A673 (cell line): ENCODE data around the gene LCE3D. TPM values are rescaled to one million over a fixed set of nuclear protein-coding genes. Genes with fewer than 3 reads are reported as not detected.

Experiments used
- BruUV-seq: library from RNA; stranded (reverse); fragments of 400-500 nt; replicated peaks from 2 replicates; lab custom pipeline; 2021; lab: Mats Ljungman, UMichigan
- CTCF ChIA-PET: fragments of 300-600 bp; sonication (Branson Sonifier 250); formaldehyde crosslinking; loops from one replicate; lab custom pipeline; 2022; ENCODE audit warnings: antibody characterized with exemption; lab: Charles Lee
- POLR2A ChIA-PET: fragments of 300-600 bp; sonication (Branson Sonifier 250); formaldehyde crosslinking; loops from one replicate; lab custom pipeline; 2022; ENCODE audit warnings: antibody characterized with exemption; ENCODE audit not compliant: low non-redundant PET; lab: Charles Lee
- DNase-seq: peaks from one replicate; pipeline ENCODE4 v3.0.0-alpha.2; 2015; ENCODE audit warnings: low spot score
- H3K27ac ChIP-seq: fragments of 200-600 bp; sonication (generic); 2 replicates; pipeline ENCODE4 v1.5.1; 2016; ENCODE audit warnings: mixed run types, low read depth, mild to moderate bottlenecking, mixed read lengths, antibody characterized with exemption, low read length; ENCODE audit not compliant: poor library complexity, severe bottlenecking
- H3K27me3 ChIP-seq: fragments of 200-600 bp; sonication (generic); replicated peaks from 2 replicates; pipeline ENCODE4 v1.6.1; 2017; ENCODE audit warnings: mixed run types, low read depth, mild to moderate bottlenecking, mixed read lengths, antibody characterized with exemption, low read length; ENCODE audit not compliant: insufficient read depth, poor library complexity
- H3K36me3 ChIP-seq: fragments of 200-600 bp; sonication (generic); 2 replicates; pipeline ENCODE4 v1.6.1; 2016; ENCODE audit warnings: mixed run types, mild to moderate bottlenecking, mixed read lengths, antibody characterized with exemption, low read length; ENCODE audit not compliant: insufficient read depth, poor library complexity, severe bottlenecking
- H3K4me1 ChIP-seq: fragments of 200-600 bp; sonication (generic); 2 replicates; pipeline ENCODE4 v1.6.1; 2017; ENCODE audit warnings: mixed run types, mild to moderate bottlenecking, mixed read lengths, antibody characterized with exemption, low read length; ENCODE audit not compliant: insufficient read depth, poor library complexity, severe bottlenecking
- H3K4me3 ChIP-seq: fragments of 200-600 bp; sonication (generic); 2 replicates; pipeline ENCODE4 v1.5.1; 2016; ENCODE audit warnings: low read depth, mixed run types, mild to moderate bottlenecking, mixed read lengths, low read length; ENCODE audit not compliant: poor library complexity, severe bottlenecking
- H3K9me3 ChIP-seq: fragments of 200-600 bp; sonication (generic); 2 replicates; pipeline ENCODE4 v1.6.1; 2016; ENCODE audit warnings: mixed run types, low read depth, mild to moderate bottlenecking, mixed read lengths, antibody characterized with exemption, low read length; ENCODE audit not compliant: poor library complexity, severe bottlenecking
- CTCF ChIP-seq: fragments of 300-800, 200-600 bp; sonication (generic); conservative IDR thresholded peaks from 2 replicates; pipeline ENCODE4 v1.5.1; 2017; ENCODE audit warnings: low read depth, mild to moderate bottlenecking, antibody characterized with exemption, low read length, moderate library complexity, mixed read lengths
- EZH2 ChIP-seq: fragments of 200-600 bp; sonication (generic); IDR thresholded peaks from 2 replicates; pipeline ENCODE4 v1.6.1; 2017; ENCODE audit warnings: borderline replicate concordance, low read depth, mild to moderate bottlenecking, mixed read lengths, antibody characterized with exemption, low read length; ENCODE audit not compliant: poor library complexity, severe bottlenecking
- intact Hi-C: fragments of 100-400 bp; cut with micrococcal nuclease; formaldehyde crosslinking; loops from one replicate; pipeline ENCODE4 v1.10.0; 2022; ENCODE audit not compliant: unreplicated experiment
- total RNA-seq: library from RNA; stranded (reverse); gene quantifications from 2 replicates; pipeline ENCODE4 v1.2.3, GENCODE V29; 2021

LCE3D gene
- total RNA-seq, 1 experiment from 2014 or later, result not detected

- no peaks in the 10 kb centered on the region for H3K4me1 ChIP-seq
- H3K36me3 ChIP-seq, result no peaks in the 10 kb centered on the region
- POLR2A ChIA-PET, result no interaction called here
- H3K27ac ChIP-seq, result no peak within 1 kb of the TSS
- H3K9me3 ChIP-seq, result no peaks in the 10 kb centered on the region
- H3K27me3 ChIP-seq, result no peaks in the 10 kb centered on the region
- no TSS peak for BruUV-seq
- H3K4me3 ChIP-seq, result no peak within 1 kb of the TSS
- no peak for DNase-seq
- no peak for TF ChIP-seq CTCF
- no peak for TF ChIP-seq EZH2
- CTCF ChIA-PET, result no interaction called here
- intact Hi-C loops, result no loop called here
These were observed 19.6 kb upstream of the LCE3D start, which contains the start of gene LCE3C for GRCh38 chr1:152599934-152600333. TSS of gene LCE3C (plus strand) at chr1:152600234. CDS start at chr1:152600732, 498 bp downstream.

GRCh38 chr1:152596986-152597385 lies 16.7 kb upstream of the LCE3D start:
- H3K27me3 ChIP-seq, result no peaks in the 10 kb centered on the region
- BruUV-seq, result no TSS peak
- no peak overlapping the region for H3K4me3 ChIP-seq
- H3K9me3 ChIP-seq, result no peaks in the 10 kb centered on the region
- intact Hi-C loops, result no loop called here
- ChIA-PET POLR2A (no interaction called here), CTCF (no interaction called here)
- no peak overlapping the region for H3K27ac ChIP-seq
- TF ChIP-seq CTCF (no peak), EZH2 (no peak)
- no peaks in the 10 kb centered on the region for H3K36me3 ChIP-seq
- DNase-seq, result no peak
- H3K4me1 ChIP-seq, result no peaks in the 10 kb centered on the region

GRCh38 chr1:152585586-152585985 lies 5.3 kb upstream of the LCE3D start:
- H3K4me1 ChIP-seq, result no peaks in the 10 kb centered on the region
- POLR2A ChIA-PET, result no interaction called here
- peaks cover 6% of the 10 kb centered on the region for H3K27me3 ChIP-seq
- no peak for TF ChIP-seq EZH2
- TF ChIP-seq CTCF, result no peak
- CTCF ChIA-PET, result no interaction called here
- H3K4me3 ChIP-seq, result no peak overlapping the region
- no peaks in the 10 kb centered on the region for H3K9me3 ChIP-seq
- no peak overlapping the region for H3K27ac ChIP-seq
- DNase-seq, result no peak
- H3K36me3 ChIP-seq, result no peaks in the 10 kb centered on the region
- intact Hi-C loops, result no loop called here
- no TSS peak for BruUV-seq
